ENCODE measurements around the gene TRAPPC1.

TRAPPC1 gene

DNA sequence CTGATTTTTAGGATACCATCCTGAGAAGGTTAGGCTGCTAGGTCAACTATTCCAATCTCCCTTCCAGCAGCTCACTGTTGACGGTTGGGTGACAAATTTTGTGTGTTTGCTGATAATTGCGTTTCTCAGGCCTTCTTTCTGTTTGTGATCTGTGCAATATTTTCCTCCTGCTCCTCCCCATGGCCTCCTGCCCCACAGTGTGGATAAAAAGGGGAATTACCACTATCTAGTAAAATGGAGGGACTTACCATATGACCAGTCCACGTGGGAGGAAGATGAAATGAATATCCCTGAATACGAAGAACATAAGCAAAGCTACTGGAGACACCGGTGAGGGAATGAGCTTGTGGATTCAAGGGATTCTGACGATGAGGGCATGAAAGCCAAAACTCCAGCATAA lies 34.0 kb downstream of the TRAPPC1 start:
- peak; percentile 11 for DNase-seq (ENCODE audit: low spot score)

DNA sequence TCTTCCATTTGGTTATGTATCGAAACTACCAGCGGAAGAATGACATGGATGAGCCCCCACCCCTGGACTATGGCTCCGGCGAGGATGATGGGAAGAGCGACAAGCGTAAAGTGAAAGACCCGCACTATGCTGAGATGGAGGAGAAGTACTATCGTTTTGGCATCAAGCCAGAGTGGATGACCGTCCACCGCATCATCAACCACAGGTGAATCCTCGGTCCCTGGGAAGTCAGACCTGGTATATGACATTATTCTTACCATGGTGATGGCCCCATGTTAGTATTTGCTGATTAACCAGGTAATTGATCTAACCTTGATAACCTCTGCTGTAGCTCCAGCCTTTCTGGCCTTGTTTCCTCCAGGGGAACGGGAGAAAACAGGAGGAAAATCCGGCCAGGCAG lies 34.7 kb downstream of the TRAPPC1 start:
- DNase-seq (ENCODE audit: low spot score), result peak; percentile 56

DNA sequence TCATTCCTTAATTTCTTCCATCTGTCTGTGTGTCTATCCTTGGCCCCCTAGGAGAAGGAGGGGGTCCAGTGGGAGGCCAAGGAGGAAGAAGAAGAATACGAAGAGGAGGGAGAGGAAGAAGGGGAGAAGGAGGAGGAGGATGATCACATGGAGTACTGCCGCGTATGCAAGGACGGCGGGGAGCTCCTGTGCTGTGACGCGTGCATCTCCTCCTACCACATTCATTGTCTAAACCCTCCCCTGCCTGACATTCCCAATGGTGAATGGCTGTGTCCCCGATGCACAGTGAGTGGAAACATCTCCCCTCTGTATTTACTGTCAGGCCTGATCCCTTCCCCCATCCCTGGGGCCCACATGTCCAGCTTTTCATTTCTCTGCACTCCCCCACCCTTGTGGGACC lies 36.9 kb downstream of the TRAPPC1 start:
- no peak for DNase-seq (ENCODE audit: low spot score)

DNA sequence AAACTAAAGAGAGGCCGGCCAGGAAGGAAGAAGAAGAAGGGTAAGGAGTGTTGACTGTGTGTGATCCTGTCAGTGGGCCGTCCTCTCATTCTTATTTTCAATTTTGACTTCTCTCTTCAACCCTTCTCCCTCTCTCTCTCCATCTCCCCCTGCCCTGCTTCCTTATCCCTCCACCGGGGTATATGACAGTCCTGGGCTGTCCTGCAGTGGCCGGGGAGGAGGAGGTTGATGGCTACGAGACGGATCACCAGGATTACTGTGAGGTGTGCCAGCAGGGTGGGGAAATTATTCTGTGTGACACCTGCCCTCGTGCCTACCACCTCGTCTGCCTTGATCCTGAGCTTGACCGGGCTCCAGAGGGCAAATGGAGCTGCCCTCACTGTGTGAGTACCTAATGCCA lies 37.5 kb downstream of the TRAPPC1 start:
- DNase-seq (ENCODE audit: low spot score), result no peak

DNA sequence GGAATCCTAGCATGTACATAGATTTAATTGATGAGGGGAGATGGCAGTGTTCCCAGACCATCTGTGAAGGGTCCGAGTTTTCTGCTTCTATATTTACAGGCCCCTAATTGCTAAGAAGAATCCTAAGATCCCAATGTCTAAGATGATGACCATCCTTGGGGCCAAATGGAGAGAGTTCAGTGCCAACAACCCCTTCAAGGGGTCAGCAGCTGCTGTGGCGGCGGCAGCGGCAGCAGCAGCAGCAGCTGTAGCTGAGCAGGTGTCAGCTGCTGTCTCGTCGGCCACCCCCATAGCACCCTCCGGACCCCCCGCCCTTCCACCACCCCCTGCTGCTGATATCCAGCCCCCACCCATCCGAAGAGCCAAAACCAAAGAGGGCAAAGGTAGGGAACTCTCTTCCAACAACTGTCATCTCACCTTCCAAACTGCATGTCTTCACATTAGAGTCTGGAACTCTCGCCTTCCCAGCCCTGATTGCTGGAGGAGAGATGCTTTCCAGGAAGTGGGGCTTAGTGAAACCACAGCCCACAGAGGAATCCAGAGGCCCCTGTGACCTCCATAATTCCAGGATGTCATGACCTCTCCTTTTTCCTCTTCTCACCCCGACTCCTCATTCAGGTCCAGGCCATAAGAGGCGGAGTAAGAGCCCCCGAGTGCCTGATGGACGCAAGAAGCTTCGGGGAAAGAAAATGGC lies 38.4 kb downstream of the TRAPPC1 start:
- DNase-seq (ENCODE audit: low spot score), result no peak

DNA sequence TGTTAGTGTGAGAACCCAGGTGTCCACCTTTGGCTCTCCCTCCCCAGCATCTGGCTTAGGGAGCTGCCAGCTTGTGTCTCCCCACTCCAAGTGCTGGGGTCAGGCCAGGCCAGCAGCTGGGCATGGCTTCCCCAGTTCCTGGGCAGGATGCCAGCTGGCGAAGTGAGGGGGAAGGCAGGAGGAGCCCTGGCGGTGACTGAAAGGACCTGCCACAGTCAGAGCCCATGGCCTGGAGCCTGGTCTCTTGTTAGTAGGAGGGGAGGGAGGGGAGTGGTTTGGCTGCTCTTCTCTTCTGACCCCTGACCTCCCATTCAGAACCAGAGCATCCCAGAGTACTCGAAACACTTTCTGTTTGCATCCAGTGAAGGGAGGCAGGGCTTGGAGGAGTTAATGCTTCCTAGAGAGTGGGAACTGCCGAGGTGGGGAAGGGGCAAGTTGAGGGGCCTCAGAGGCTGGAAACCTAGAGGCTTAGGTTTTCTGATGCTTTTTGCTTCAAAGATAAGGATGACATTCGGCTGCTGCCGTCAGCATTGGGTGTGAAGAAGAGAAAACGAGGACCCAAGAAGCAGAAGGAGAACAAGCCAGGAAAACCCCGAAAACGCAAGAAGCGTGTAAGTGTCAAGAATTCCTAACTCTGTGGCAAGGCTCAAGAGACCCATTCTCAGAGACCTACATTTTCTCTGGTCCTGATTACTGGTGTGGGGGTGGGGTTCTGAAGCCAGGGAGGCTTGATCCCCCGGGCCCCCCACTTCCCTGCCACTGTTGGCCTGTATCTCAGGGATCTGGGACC lies 42.4 kb downstream of the TRAPPC1 start:
- DNase-seq (ENCODE audit: low spot score), result peak; percentile 91

DNA sequence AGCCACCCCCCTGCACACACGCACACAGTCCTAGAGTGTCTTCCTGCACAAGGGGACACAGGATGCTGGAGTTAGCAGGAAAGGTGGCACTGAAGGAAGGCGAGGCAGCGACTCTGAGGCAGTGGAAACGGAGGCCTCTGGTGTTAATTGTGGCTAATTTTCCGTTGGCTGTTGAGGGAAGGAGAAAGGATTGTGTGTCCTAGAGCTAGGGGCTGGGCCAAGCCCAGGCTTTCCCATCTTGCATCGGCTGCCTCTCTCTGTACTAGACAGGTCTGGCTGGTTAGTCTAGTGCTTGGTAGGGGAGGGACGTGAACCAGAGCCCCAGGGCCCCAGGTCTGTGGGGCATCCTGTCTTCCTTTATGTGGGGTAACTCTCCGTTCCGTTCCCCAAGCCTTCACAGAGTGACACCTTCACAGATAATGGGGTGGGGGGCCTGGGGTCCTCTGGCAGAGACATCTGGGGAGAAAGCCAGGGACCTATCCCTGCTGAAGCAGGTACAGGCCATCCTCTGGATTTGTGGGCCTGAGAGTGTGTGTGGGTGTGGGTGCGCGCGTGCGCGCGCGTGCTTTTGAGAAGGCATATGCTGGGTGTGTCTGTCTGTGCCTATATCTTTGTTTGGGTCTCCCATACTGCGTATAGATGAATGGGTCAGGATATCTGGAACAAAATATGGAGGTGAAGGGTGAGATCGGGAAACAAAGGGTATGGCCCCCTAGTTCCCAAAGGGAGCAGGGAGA lies 43.4 kb downstream of the TRAPPC1 start, which contains the start of gene CHD3:
CHD3 (plus strand) TSS at position 606 of the 737 bp plus-strand sequence. CDS start 212 bp downstream, outside the sequence.
- no peak for DNase-seq (ENCODE audit: low spot score)

DNA sequence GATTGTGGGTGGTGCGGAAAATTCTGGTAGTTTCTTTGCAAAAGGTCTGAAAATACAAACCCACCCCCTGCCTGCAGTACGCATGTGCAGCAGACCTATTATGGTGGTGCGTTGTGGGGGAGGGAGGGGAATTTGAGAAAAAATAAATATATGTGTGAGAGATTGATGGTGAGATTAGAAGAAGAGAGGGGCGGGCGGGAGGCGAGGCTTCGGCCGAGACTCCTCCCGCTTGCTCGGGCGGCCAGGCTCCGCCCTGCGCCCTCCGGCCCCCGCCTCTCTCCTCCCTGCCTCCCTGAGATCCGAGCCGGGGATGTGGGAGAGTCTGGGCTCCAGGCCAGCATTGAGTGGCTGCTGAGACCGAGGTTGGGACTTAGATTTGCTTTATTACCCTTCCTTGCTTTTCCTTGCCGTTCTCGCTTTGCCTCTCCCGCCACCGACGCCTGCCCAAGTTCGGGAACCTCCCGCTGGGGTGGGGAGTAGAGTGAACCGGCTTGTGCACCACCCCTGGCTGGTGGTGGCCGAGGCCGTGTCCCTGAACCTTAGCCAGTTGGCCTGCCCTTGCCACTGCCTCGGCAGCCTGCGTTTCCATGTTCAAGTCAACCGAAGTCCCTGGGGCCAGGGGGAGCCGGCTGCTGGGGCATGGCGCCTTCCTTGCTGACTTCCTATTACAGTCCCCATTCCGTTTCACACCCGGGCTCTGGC lies 44.1 kb downstream of the TRAPPC1 start:
- peak; percentile 93 for DNase-seq (ENCODE audit: low spot score)

DNA sequence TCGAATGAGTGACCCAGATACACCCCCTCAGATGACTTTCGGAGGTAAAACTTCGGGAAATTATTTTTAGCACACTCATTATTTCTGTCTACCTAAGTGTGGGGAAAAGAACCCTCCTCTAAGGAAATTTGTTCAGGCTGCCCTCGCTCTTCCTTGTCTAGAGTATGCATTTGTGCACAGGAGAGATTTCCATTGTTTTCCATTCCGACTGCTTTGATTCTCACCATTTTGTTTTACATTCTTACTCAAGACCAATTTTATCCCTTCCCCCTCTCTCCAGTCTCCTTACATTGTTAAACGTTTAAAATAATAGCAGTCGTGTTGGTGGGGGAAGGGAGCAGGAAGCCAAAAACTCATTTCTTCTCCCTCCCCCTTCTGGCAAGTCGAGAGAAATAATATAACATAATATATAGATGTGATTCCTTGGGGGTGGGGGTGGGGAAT lies 44.7 kb downstream of the TRAPPC1 start:
- no peak for DNase-seq (ENCODE audit: low spot score)

DNA sequence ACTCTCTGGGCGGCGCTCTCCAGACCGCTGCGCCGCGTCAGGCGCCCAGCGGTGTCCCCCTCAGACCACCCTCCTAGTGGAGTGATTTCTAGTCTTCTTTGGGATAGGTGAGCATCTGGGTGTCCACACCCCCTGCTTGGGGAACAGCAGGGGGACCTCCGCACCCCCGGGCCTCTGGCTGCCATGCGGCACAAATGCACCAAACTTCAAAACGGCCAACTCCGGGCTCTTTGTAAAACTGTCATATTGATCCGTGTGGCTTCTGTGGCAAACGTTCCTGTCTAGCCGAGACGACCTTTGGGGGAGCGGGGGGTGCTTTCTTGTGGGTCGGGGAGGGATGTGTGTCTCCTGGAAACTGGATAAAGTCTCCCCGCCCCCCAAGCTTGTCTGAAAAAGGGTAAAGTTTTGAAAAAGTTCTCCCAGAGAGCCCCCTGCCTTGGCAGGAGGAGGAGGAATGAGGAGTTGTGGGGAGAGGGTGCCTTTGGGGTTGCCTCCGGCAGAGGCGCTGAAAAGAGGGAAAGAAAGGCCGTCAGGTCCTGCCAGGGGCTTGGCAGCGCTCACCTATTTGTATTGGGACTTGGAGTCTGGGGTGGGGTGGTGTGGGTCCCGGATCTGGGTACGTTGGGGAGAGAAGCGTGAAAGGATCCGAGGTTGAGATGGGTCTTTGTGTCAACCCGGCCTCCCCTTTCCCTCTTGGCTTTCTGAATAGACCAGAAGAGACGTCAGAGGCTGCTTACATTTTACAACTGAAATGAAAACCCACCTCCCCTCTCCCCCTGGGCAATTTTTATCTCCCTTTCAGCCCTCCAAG lies 45.3 kb downstream of the TRAPPC1 start:
- peak; percentile 12 for DNase-seq (ENCODE audit: low spot score)

DNA sequence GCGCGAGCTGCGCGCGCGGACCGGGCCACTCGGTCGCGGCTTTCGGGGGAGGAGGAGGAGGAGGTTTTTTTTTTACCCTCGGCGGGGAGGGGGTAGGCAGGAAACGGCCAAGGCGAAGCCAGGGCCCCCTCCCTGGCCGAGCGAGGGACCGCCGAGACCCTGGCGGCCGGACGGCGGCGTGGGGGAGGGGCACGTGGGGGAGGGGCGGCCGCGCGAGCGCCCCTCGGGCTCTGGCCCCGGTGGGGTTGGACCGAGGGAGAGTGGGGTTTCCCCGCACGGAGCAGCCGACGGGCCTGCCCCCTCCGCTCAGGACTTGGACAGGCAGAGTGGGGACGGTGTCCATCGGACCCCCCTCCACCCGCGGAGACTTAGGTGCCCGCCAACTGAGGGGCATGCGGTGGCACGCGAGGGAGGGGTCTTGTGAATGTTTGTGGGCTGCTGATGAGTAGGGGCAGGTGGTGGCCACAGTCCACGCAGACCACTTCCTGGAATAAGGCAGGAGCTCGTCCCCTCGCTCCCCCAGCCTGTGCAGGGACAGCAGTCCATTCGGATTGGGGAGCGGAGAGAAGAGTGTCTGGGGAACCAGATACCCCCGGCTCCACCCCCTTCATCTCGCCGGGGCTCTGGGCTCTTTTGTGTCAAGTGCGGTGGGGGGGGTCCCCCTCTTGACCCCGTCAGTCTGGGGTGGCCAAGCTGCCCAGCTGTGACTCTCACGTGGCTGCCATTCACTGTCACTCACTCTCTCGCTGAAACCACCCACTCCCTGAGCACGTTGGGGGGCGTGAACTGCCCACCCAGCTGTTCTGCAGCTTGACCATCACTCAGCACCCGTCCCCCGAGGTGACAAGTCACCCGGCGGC lies 46.1 kb downstream of the TRAPPC1 start:
- peak; percentile 48 for DNase-seq (ENCODE audit: low spot score)

DNA sequence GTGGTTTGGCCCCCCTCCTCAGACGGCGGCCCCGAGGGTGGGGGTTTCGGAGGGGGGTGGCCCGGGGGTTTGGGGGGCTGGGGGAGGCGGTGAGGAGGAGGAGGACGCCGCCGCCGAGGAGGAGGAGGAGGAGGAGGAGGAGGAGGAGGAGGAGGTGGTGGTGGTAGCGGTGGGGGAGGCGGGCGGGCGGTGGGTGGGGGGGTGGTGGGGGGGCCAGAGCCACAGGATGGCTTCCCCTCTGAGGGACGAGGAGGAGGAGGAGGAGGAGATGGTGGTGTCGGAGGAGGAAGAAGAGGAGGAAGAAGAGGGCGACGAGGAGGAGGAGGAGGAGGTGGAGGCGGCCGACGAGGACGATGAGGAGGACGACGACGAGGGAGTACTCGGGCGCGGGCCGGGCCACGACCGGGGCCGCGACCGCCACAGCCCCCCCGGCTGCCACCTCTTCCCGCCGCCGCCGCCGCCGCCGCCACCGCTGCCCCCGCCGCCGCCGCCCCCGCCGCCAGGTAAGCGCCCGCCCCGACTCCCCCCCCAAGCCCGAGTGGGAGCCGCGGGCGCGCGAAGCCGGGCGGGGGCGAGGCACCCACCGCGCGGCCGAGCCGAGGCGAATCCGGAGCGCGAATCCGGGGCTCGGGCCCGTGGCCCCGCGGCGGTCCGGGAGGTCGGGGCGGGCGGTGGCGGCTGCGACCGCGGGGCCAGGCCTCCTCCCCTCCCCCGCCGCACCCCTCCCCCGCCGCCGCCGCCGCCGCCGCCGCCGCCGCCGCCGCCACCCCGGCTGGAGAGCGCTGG lies 47.0 kb downstream of the TRAPPC1 start:
- DNase-seq (ENCODE audit: low spot score), result peak; percentile 18

DNA sequence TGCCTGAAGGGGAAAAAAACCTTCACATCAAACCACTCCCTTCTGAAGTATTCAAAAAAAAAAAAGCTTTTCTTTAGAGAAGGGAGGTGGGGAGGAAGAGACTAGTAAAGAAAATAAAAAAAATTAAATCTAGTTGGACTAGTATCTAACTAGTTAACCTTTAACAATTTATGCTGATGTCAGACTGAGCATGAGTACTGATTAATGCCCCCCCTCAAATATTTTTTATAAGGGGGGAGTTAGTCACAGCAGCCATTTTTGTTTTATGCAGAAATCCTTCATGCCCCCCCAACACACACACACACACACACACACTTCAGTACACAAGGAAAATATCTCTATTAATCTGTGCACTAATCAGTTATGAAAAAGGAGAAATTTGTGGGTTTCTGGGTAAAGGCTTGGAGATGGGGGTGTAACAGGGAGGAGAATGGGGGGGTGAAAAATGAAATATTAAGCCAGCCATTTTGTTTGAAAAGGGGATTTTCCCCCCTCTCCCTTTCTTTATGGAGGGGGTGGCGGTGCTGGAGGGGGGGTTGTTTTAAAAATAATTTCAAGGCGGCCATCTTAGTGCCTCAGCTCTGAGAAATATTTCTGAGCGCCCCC lies 47.9 kb downstream of the TRAPPC1 start:
- peak; percentile 72 for DNase-seq (ENCODE audit: low spot score)

DNA sequence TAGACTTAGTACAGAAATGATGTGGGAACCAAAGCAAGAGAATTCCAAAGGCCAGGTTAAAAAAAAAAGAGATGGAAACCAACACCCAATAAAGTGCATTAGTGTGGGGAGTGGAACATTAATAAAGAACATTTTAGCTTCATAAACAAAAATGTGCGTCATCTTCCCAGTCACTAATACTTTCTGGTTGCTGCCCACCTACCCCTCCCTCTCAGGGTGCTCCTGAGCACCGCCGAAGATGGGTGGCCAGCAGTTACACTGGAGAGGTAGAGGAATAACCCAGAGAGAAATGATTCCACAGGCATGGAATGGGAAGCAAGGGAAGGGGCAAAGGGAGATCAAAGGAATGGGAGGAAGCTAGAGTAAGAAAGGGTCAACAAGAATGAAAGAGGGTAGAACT lies 49.1 kb downstream of the TRAPPC1 start:
- no peak for DNase-seq (ENCODE audit: low spot score)

DNA sequence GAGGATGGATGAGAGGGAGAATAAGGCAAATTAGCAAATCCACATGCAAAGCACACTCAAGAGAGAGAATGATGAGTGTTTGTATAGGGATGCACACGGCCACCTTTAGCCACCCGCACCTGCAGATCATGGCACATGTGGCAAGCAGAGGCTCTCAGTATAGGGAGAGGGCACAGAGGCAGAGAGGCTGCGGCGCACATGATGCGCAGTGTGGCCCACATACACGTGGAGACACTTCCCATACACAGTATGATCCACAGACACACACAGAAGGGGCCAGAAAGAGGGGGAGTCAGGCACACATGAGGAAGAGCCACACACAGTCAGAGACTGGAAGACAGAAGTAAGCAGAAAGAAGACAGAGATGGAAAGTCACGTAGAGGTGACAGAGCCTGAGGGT lies 49.7 kb downstream of the TRAPPC1 start:
- DNase-seq (ENCODE audit: low spot score), result no peak

DNA sequence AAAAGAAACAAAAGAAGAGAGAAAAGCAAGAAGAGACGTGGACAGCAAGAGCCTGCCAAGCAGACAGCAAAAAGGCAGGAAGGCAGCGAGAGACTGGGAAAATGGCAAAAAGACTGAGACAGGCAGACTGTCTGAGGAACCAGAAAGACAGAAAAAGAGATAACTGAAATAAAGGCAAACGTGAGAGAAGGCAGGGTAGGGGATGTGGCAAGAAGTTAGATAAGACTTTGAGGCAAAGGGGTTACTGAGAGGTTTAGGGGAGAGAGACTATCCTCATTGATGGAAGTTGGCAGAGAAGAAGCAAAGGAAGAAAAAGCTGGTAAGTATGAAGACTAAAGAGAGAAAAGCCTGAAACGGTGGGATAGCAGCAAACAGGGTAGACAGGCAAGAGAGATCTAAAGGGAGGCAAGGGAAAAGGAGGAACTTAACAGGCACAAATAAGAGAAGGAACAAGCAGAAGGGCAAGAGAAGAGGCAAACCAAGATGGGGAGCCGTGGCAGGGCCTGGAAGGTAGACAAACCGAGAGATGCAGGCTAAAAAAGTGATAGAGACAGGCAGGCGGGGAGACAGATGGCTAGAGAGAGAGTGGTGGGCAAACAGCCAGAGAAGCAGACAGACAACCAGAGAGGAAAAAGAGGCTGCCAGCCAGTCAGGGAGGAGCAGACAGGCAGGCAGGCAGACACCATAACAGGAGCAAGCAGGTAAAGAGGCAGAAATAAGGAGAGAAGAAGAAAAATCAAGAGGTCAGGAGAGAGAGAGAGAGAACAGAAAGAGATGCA lies 50.3 kb downstream of the TRAPPC1 start:
- DNase-seq (ENCODE audit: low spot score), result no peak
